GM04504 (cell line): Measurements from ENCODE around the gene AGBL4.
A peak's percentile ranks its signal among the peaks of the same experiment; 100 is the strongest.

ENCODE experiments used
- DNase-seq: peaks from one replicate; pipeline ENCODE4 v3.0.0-alpha.2; 2012; ENCODE audit warnings: low read depth

Gene AGBL4

DNA sequence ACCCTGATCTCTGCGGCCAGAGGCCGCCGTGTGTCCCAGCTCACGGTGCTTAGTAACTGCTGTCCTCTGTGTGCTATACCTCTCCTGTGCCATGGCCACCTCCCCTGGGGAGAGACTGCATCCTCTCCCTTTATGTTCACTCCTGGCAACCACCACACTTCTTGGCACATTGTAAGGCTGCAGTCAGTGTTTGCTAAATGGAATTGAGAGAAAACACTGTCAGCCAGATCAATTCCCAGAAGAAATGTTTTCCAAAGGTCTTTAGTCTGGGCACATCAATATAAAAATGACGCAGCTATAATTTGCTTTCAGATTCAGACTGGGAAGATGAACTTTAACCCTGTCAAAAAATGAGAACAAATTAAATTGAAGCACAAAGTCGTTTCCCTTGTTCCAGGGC is 1343.9 kb downstream of the AGBL4 start:
- no peak for DNase-seq

DNA sequence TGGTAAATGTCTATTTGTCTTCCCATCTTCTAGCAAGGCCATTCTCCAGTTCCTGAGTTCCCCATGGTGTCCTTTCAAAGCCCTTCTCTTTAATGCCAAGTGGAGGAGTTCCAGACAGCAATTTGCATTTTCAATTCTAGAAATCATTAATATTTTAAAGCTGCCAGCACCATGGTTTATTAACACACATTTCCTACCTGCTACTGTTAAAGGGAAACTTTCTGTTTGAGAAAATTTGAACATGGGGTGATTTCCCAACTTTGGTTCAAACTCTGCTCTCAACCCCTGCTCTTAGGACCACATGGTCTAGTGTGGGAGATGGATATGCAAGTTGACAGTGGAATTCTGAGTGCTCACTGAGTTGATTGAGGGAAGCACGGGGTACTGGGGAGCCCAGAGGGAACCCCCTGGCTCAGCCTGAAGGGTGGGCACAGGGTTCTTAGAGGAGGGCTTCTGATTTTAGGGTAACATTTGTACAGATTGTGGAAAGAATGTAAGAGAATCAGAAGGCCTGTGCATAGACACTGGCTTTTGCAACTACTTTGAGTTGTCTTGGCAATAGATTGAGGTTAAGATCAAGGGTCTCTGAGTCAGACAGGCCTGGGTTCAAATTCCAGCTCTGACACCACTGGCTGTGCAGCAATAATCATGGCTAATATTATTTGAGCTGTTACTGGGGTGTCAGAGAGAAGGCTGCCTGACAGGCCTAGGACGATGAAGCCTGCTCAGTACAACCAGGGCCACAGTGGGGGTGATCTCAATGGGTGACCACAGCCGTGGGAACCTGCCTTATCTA is 1344.8 kb downstream of the AGBL4 start:
- DNase-seq: no peak

DNA sequence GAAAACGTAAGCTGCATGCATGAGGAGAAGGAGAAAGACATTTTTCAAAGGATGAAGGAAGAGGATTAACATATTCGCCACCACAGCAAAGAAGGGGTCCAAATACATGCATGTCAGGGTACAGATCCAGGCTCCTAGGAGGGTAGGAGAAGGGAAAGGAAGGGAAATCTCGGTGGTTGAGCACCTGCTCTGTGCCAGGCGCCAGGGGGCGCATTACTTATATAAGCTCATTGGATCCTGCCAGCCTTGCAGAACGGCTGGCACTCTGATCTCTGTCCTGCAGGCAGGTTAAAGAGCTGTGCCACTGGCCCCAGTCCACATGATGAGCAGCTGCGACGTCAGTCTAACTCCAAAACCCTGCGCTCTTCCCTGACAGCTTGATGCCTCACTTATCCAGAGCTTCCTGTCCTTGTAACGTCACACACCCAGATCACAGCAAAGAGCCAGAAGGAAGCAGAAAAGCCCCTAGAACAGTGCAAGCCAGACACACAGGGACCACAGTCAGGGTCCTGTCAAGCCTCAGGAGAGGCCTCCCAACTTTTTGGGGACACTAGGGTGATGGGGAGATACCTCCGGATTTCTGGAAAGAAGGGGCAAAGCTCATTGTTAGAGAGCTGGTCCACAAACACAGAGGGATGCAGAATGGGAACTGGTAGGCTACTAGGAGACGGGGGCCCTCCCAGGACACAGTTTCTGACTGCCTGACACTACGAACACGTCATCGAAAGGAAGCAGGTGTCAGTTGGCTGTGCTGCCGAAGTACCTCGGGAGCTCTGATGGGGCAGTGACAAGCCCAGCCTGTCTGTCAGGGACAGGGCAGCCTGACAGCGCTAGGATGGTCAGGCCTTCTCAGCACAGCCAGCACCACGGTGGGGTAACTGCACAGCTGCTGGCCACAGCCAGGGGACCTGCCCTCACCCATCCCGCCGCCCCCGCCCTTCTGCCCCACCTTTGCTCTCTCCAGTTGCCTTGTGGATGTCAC is 1346.2 kb downstream of the AGBL4 start:
- DNase-seq: peak; percentile 20

DNA sequence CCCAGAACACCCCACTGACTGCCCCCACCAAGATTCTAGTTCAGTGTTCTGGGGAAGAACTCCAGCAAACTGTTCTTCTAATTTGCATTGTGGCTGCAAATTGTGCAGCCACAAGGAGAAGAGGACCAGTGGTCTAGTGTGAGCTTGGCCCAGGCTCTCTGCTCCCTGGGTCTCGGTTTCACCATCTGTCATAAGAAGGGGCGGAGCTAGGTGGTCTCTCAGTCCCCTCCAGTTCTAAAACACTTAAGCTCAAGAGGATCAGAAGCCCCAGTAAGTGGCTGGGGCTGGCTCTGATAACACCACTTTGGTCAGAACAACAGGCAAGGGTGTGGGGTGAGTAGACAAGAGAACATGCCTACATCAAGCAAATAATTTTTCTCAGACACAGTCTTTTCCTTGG is 1346.9 kb downstream of the AGBL4 start:
- DNase-seq: no peak

DNA sequence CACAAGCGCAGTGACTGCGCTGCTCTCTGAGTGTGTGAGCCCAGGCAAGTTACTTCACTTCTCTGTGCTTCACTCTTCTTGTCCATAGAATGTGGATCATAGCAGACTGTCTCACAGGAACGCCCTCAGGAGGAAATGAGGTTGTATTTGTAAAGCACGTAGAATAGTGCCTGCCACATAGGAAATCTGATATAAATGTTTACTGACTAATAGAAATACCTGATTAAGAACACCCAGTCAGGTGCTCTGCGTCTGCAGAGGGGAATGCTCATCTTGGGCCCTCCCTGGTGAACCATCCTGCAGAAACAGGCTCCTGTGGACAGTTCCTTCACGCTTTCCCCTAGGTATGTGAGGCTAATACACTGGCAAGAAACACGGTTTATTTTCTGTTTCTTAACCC is 1347.4 kb downstream of the AGBL4 start:
- no peak for DNase-seq

DNA sequence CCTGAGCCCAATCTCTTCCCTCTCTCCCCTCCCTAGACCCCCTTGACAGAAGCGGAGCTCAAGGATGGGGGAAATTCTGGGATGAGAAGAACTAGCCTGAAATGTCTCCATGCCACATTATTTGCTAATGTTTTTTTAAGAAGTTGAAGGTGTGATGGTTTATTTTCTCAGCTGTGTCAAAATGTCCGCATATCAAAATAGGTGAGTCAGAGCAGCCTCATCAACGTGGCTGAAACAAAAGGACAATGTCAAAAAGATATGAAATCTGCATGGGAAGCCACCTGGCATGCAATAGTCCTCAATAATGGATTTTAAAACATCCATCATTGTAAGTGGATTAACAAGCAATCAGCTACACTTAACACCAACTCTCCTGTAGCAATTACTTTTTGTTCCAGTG is 1348.5 kb downstream of the AGBL4 start:
- DNase-seq: no peak

DNA sequence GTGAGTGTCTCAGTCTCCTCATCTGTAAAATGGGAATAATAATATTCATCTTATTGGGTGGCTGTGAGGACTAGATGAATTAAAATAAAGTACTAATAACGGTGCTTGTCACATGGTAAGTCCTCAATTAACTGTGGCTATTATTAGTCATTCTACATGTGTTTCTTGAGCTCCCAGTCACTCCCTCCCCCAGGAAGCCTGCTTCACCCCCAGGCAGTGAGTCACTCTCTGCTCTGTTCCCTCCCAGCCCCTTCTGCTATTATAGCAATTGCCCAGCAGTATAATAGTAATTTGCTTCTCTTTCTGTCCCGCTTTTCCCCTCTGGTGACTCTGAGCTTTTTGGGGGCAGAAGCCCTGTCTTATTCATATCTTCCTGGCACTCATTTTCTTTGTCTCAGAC is 1349.1 kb downstream of the AGBL4 start:
- DNase-seq: no peak

DNA sequence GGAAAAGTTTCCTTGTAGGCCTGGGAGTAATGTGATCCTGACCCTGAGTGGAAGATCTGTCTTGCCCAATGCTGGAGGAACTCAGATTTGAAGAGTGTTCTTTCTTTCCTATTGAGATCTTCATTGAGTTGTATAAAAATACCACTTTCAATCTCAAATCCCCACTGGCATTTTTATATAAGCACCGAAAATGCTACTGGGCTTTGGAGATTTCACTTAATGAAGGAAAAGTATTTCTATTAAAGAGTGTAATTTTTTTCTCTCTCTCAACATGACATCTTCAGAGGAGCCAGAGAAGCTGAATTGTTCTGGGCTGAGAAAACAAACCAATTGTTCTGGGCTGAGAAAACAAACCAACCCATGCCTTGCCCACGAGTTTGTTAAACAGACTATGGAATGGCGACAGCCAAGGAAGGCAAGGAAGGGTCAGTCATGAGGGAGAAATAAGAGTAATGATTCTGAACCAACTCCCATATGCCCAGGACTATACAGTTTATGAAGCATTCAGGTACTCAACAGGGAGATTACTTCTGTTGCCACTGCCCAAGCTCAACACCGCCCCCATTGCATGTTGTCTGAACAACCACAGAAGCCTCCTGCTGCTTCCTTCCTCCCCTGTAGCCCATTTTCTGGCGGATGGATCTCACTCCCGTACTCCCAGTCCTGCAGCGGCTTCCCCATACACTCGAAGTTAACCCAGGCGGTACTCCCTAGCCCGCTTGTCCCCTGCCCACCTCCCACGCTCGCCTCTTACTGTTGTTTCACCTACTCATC is 1350.2 kb downstream of the AGBL4 start:
- no peak for DNase-seq

DNA sequence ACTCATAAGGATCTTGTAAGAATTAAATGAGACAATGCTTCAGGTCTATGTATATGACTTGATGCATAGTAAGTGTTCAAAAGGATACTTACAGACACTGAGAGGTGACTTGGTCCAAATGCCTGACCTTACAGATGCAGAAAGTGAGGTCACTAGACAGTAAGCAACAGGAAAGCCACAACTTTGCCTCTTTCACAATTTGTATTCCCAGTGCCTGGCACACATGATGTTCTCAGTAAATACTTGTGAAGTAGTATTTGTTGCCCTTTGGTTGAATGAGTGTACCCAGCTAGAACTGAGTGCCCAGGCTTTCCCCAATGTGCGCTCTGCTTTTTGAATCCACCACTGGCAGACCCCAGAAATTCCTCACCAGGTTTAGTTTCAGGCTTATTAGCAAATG is 1352.2 kb downstream of the AGBL4 start:
- DNase-seq: no peak

DNA sequence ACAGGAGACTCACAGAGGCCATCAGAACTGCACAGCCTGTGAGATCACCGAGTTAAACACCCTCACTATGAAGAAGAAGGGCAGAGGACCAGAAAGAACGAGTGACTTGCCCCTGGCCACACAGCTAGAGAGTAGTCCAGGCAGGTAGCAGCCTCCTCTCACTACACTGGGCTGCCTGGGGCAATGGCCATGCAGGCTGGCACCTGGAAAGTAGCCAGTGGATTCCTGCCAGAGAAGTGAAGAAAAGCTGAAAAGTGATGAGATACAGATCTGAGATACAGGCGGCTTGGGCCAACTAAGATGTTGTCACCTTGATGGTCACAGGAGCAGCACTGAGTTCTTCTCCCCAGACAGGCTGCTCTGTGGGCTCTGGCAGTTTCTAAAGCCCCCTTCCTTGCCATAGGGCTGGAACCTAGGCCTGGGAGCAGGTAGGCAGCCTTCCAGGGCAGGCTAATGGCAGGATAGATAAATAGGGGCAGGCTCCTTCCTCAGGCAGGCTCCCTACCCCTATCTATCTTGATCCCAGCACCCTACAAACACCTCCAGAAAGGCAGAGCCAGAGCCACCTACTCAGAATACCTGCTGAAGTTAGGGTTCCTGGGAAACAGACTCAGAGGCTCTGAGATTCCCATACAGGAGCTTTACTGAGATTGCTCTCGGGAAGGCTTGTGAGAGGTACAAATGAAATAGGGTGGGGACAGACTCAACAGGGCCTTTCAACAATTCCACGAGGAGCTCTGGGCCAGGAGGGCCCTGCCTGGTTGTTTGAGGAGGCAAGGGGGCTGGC is 1353.3 kb downstream of the AGBL4 start:
- no peak for DNase-seq

DNA sequence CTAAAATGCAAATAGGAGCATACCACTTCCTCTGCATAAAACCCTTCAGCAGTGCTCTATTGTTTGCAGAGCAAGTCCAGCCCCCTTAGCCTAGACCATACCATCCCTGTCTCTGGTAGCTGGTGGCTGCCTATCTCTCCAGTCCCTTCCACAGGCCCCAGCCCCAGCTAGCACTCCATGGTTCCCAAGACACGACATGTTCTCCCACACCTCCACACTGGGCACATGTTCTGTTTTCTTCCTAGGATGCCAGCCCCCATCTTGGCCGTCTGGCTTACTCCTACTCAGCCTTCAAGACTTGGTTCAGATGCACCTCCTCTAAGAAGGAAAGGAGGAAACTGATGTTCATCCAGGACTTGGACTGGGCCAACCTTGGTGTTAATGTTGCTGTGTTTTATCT is 1355.4 kb downstream of the AGBL4 start:
- no peak for DNase-seq

DNA sequence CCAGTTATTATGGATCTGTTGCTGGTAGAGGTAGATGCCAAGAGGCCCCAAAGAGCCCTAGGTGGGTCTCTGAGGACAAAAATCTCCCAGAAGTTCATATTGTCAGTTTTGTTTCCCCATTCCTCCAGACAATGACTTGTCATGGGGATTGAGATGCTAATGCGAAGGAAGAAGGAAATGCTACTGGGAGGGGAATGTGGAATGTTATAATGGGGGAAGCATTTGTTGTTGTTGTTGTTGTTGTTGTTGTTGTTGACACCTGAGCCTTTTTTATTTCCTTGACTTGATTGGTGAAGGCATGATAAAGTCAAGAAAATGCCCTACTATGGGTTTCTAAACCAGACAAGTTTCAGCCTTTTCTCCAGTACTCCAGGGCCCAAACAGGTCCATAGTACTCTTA is 1356.0 kb downstream of the AGBL4 start:
- DNase-seq: no peak

DNA sequence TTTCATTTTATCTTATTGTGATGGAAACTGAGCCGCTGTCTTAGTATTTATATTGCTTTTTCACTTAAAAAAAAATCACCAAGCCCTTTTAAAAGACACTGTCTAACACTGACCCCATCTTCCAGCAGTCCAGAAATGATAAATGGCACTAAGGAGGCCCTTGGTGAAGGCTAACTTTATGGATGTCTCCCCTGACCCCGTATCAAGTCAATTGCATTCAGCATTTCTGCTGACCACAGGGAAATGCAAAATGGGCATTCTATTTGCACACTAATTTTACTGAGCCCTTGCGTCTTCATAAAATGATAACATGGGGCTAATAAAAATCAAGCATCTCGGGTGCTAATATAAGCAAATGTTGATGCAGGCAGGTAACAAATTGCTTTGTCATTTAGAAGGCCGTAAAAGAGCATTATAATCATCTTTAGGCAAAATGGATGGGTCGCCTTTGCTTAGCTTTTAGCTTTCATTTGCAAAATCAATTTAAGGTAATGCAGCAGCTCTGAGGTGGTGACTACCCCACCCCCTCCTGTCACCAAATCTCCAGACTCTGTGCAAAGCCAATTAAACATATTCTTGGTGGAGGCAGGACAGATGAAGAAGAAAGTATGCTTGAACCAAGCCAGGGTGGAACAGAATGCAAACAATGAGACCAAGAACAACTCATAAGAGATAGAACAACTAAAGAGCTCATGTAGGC is 1357.9 kb downstream of the AGBL4 start:
- no peak for DNase-seq

DNA sequence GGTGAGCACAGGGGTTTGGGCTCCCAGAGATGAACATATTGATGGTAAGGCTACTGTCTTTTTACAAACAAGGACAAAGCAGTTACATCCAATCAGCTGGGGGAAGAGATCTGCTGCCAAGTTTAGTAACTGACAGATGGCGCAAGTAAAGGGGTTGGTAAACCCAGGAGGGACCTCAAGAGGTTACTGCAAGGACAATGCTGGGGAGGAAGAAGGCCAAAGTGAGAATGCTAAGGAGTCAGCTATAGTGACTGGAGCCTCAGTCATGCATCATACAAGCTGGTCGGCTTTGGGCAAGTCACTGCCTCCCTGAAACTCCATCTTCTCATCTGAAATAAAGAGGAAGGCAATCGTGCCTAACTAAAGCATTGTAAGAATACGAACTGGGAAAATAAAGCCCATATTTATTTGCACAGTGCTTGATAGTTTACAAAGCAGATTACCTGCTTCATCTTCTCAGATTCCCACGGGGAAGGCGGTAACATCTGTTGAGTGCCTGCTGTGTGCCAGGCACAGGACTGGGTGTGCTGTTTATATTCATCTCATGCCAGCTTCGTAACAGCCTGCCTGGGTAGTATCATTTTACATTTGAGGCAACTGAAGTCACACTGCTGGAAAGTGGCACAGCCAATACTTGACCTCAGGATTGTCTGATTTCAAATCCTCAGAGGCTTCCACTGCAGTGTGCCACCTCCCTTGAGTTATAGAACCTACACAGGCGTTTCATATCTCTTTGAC is 1361.9 kb downstream of the AGBL4 start:
- DNase-seq: no peak

DNA sequence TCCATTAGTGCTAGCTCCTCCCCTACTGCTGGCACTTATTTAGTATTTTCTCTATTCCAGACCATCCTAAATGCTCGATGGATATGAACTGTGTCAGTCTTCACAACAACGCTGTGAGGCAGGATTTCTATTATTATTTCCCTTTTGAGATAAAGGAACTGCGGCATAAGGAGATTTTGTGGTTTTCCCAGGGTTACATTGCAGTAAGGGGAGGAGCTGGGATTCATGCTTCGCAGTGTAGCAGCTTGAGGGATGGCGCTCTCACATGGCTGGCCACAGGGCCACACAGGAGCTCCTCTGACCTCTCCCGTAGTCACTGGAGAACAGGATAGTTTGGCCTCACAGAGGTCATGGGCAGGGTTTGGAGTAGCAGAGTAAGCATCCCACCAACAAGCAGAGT is 1364.0 kb downstream of the AGBL4 start:
- DNase-seq: no peak

DNA sequence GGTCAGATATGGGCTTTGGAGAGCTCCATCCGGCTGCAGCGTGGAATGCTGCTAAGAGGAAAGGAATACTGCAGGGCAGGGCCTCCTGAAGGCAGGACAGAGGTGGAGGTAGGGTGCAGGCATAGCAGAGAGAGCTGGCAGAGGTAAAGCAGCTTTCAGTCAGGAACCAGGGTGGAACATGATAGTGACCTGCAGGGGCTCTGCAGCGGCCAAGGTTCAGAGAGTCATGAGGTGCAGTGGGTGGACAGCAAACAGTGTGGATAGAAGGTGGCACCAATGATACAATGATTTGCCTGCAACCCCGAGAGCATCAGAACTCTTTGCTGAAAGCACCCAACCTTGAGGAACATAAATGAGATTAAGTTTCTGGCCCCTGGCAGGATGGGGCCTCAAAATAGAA is 1366.3 kb downstream of the AGBL4 start:
- DNase-seq: no peak

DNA sequence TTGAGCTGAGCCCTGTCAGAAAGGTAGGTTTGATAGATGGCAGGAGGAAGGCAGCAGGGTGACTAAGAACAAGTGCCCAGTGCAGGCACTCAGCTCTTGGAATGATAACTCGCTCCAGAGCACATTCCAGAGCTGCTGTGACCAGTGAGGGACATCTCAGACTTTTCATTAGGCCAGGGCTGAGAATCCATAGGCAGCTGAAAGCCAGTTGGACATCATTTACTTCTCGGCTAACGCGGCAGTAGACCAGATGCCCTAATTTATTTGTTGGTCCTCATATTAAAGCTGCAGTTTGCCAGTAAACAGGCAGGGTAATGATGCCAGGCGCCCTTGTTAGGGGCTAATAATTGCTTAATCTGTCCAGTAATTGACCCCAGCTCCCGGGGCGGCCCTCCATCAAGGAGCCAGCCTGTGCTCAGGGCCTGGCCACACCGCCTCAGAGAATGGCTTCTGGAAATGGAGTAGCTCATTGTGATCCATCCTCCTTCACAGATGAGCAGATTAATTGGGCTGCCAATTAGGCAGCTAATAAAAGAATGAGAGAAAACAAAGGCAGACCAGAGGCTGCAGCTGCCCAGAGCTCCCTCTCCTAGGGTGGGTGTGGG is 1369.0 kb downstream of the AGBL4 start:
- DNase-seq: no peak

DNA sequence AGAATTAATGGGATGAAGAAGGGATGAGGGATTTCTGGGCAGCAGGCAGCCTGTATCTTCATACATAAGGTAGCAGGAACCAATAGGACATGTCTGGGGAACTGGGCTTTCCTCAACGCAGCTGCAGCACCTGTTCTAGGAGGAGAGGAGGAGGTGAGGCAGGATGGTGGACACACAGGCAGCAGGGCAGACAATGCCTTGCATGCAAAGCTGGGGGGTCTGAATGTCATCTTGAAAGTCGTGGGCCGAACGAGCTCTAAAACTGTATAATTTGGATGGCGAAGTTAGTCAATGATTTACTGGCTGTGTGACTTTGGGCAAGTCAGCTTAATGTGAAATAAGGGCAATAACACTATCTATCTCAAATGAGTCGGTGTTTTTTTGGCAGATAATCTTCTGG is 1371.4 kb downstream of the AGBL4 start:
- no peak for DNase-seq

DNA sequence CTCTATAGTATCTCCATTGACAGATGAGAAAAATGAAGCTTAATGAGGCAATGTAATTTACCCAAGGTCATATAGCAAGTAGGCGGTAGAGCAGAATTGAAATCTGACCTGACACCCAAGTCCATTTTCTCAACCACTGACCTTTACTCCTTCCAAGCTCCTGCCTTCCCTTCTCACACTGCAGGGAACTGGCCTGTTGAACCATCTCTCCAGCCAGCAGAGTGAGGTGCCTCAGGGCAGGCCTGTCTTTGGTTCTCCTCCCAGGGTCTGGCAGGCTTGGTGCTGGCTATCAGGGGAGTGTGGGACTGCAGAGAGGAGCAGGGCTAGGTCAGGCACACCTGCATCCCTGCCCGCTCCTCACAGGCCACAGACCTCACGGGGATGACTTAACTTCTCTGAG is 1373.9 kb downstream of the AGBL4 start:
- no peak for DNase-seq

DNA sequence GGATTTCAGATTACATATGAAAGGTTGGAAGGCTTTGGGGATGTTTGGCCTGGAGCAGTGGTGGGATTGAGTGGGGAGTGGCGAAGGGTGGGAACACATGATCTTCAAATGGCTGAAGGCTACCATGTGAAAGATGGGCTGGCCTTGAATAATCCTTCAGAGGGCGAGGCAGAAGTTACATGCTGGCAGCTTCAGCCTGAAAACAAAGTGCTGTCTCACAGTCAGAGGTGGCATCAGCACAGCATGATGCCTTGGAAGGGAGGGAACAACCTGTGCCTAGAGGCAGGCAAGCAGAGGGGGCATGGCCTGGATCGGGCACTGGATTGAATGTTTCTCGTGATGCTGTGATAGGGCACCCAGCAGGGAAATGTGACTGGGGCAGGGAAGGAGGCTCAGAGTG is 1377.9 kb downstream of the AGBL4 start:
- DNase-seq: no peak
